CD14-positive monocyte (primary cell): Measurements from ENCODE around the gene F2R. TPM values are rescaled to one million over a fixed set of nuclear protein-coding genes. Genes with fewer than 3 reads are reported as not detected.

ENCODE experiments used
- DNase-seq, 3 donors: peaks; one replicate each; pipeline ENCODE4 v3.0.0-alpha.2; 2011 to 2022
- H2AFZ ChIP-seq: 2 replicates; pipeline ENCODE4 v1.6.0; 2012; ENCODE audit warnings: mild to moderate bottlenecking, low read depth, low read length, inconsistent platforms; ENCODE audit not compliant: insufficient read depth, poor library complexity, severe bottlenecking
- H3K27ac ChIP-seq, 2 donors: 1 replicate in 1 of 2; 2 replicates in 1 of 2; pipeline ENCODE4 v1.5.1; 2012 to 2013; ENCODE audit warnings: low read length in 2 of 2, control low read depth in 1 of 2, inconsistent platforms in 1 of 2, low read depth in 1 of 2, mild to moderate bottlenecking in 1 of 2
- H3K27me3 ChIP-seq, 2 donors: one replicate each; pipeline versions ENCODE4 v1.6.0 to v1.6.1; 2011 to 2013; ENCODE audit warnings: low read length in 2 of 2; ENCODE audit not compliant: control insufficient read depth in 2 of 2, insufficient read depth in 2 of 2
- H3K36me3 ChIP-seq, 2 donors: replicated peaks in 1 of 2; 1 replicate in 1 of 2; 2 replicates in 1 of 2; pipeline versions ENCODE4 v1.5.1 to v1.6.1; 2012 to 2013; ENCODE audit warnings: low read length in 2 of 2, control low read depth in 1 of 2, inconsistent platforms in 1 of 2, mild to moderate bottlenecking in 1 of 2; ENCODE audit not compliant: insufficient read depth in 2 of 2, control insufficient read depth in 1 of 2
- H3K4me1 ChIP-seq, 2 donors: 1 replicate in 1 of 2; 2 replicates in 1 of 2; pipeline versions ENCODE4 v1.5.1 to v1.6.1; 2012 to 2013; ENCODE audit warnings: low read length in 2 of 2, control low read depth in 1 of 2, inconsistent platforms in 1 of 2, mild to moderate bottlenecking in 1 of 2, moderate library complexity in 1 of 2; ENCODE audit not compliant: insufficient read depth in 2 of 2, control insufficient read depth in 1 of 2
- H3K4me2 ChIP-seq: replicated peaks from 2 replicates; pipeline ENCODE3; 2012; ENCODE audit warnings: low read length, moderate library complexity, mild to moderate bottlenecking; ENCODE audit not compliant: poor library complexity, severe bottlenecking; ENCODE audit errors: extremely low read depth
- H3K4me3 ChIP-seq, 3 experiments: fragments of 200-600 bp in 1 of 3; sonication (generic) in 1 of 3; replicated peaks in 1 of 3; 1 replicate in 2 of 3; 2 replicates in 1 of 3; pipeline ENCODE4 v1.5.1; 2011 to 2013; ENCODE audit warnings: low read length in 3 of 3, mild to moderate bottlenecking in 3 of 3, control low read depth in 2 of 3, low read depth in 2 of 3, inconsistent platforms in 1 of 3, moderate library complexity in 1 of 3
- H3K79me2 ChIP-seq: 2 replicates; pipeline ENCODE4 v1.6.0; 2012; ENCODE audit warnings: mild to moderate bottlenecking, control low read depth, inconsistent platforms, low read length, moderate library complexity; ENCODE audit not compliant: insufficient read depth
- H3K9ac ChIP-seq: 2 replicates; pipeline ENCODE4 v1.6.0; 2017; ENCODE audit warnings: low read length, mild to moderate bottlenecking; ENCODE audit not compliant: insufficient read depth, poor library complexity, severe bottlenecking
- H3K9me3 ChIP-seq, 2 donors: replicated peaks in 1 of 2; 1 replicate in 1 of 2; 2 replicates in 1 of 2; pipeline versions ENCODE4 v1.5.1 to v1.6.1; 2012 to 2013; ENCODE audit warnings: low read length in 2 of 2, control low read depth in 1 of 2; ENCODE audit not compliant: control insufficient read depth in 1 of 2, insufficient read depth in 1 of 2
- H4K20me1 ChIP-seq: 2 replicates; pipeline ENCODE4 v1.6.0; 2012; ENCODE audit warnings: mild to moderate bottlenecking, low read length, control low read depth, moderate library complexity; ENCODE audit not compliant: insufficient read depth
- H3K27ac Mint-ChIP-seq, 7 donors: one replicate each; pipeline ENCODE4 v1.8.0; 2020; ENCODE audit warnings: mild to moderate bottlenecking in 7 of 7, mixed read lengths in 7 of 7, moderate library complexity in 6 of 7, inconsistent platforms in 2 of 7
- H3K27me3 Mint-ChIP-seq, 3 donors: one replicate each; pipeline ENCODE4 v1.8.0; 2021 to 2022; ENCODE audit warnings: low read depth in 3 of 3, mild to moderate bottlenecking in 3 of 3, mixed read lengths in 3 of 3, moderate library complexity in 3 of 3, inconsistent platforms in 1 of 3
- H3K36me3 Mint-ChIP-seq, 2 donors: one replicate each; pipeline ENCODE4 v1.8.0; 2020; ENCODE audit warnings: mixed read lengths in 2 of 2, inconsistent platforms in 1 of 2, mild to moderate bottlenecking in 1 of 2
- H3K4me1 Mint-ChIP-seq: one replicate; pipeline ENCODE4 v1.8.0; 2020; ENCODE audit warnings: mild to moderate bottlenecking, mixed read lengths
- H3K4me3 Mint-ChIP-seq, 2 donors: one replicate each; pipeline ENCODE4 v1.8.0; 2020; ENCODE audit warnings: mild to moderate bottlenecking in 2 of 2, mixed read lengths in 2 of 2, moderate library complexity in 1 of 2
- H3K9me3 Mint-ChIP-seq, 7 donors: one replicate each; pipeline ENCODE4 v1.8.0; 2020 to 2022; ENCODE audit warnings: mixed read lengths in 7 of 7, mild to moderate bottlenecking in 6 of 7, moderate library complexity in 6 of 7, inconsistent platforms in 2 of 7
- CTCF ChIP-seq: fragments of 200-600 bp; IDR thresholded peaks from one replicate; pipeline ENCODE4 v1.8.0; 2022; ENCODE audit warnings: antibody characterized with exemption, mild to moderate bottlenecking
- WGBS: methylation state at CpG from one replicate; pipeline ENCODE4 v1.1.5; 2013; ENCODE audit warnings: missing lambda C conversion rate; ENCODE audit not compliant: insufficient coverage; 5-methylcytosine and 5-hydroxymethylcytosine counted together
- intact Hi-C, 2 donors: fragments of 100-400 bp; cut with micrococcal nuclease; formaldehyde crosslinking; loops; one replicate each; pipeline versions ENCODE4 v1.15.0 to v1.15.1; 2023
- polyA plus RNA-seq, 3 donors: library from polyadenylated mRNA; depleted of rRNA in 1 of 3; unstranded in 2 of 3; stranded (reverse) in 1 of 3; fragments of 300-500 nt in 2 of 3; fragments of >200 nt in 1 of 3; fragmentation: Illumina TruSeq in 2 of 3; gene quantifications; 1 replicate in 2 of 3; 2 replicates in 1 of 3; pipeline ENCODE4 v1.2.3, GENCODE V29; 2012 to 2021

The F2R gene
- polyA plus RNA-seq, 3 donors, result 0.09 to 0.33 (median 0.22) TPM

GRCh38 chr5:76696251-76696650 is 19.7 kb upstream of the F2R start:
- Histone ChIP-seq H3K4me3 (no peak overlapping the region), H3K4me1 (no peaks in the 10 kb centered on the region), H3K36me3 (peaks cover 90 to 96% of the 10 kb centered on the region in 2 donors), H3K27ac (peak overlapping the region in 1 of 2 donors; percentile 9), H3K79me2 (no peaks in the 10 kb centered on the region), H3K4me2 (no peak overlapping the region), H3K27me3 (no peaks in the 10 kb centered on the region), H3K9ac (no peak overlapping the region), H2AFZ (no peak overlapping the region), H3K9me3 (no peaks in the 10 kb centered on the region), H4K20me1 (no peaks in the 10 kb centered on the region)
- Mint-ChIP-seq H3K27me3 (no peaks in the 10 kb centered on the region), H3K4me3 (no peak overlapping the region), H3K36me3 (peaks cover 63 to 76% of the 10 kb centered on the region in 2 donors), H3K27ac (peak overlapping the region in 1 of 7 donors; percentile 2), H3K9me3 (no peaks in the 10 kb centered on the region), H3K4me1 (peaks cover 2% of the 10 kb centered on the region)
- intact Hi-C loops, result no loop called here
- no peak for DNase-seq
- WGBS, result no CpG with 5 or more reads among the region's 1 CpG
- no peak for TF ChIP-seq CTCF

- H2AFZ ChIP-seq, result no peak overlapping the region
- peaks cover 2% of the 10 kb centered on the region for H3K4me1 Mint-ChIP-seq
- no peak for TF ChIP-seq CTCF
- H3K4me1 ChIP-seq, result no peaks in the 10 kb centered on the region
- H3K27ac Mint-ChIP-seq, result no peak overlapping the region
- no peaks in the 10 kb centered on the region for H4K20me1 ChIP-seq
- H3K36me3 Mint-ChIP-seq, result peaks cover 70 to 77% of the 10 kb centered on the region in 2 donors
- no CpG with 5 or more reads among the region's 5 CpGs for WGBS
- intact Hi-C loops, result no loop called here
- no peak overlapping the region for H3K27ac ChIP-seq
- H3K27me3 Mint-ChIP-seq, result no peaks in the 10 kb centered on the region
- no peaks in the 10 kb centered on the region for H3K27me3 ChIP-seq
- peaks cover 90 to 96% of the 10 kb centered on the region in 2 donors for H3K36me3 ChIP-seq
- H3K9me3 ChIP-seq, result no peaks in the 10 kb centered on the region
- H3K79me2 ChIP-seq, result no peaks in the 10 kb centered on the region
- no peak overlapping the region for H3K9ac ChIP-seq
- no peak for DNase-seq
- no peak overlapping the region for H3K4me3 Mint-ChIP-seq
- no peaks in the 10 kb centered on the region for H3K9me3 Mint-ChIP-seq
- H3K4me3 ChIP-seq, result no peak overlapping the region
- no peak overlapping the region for H3K4me2 ChIP-seq
Measured at GRCh38 chr5:76697670-76698069, 18.3 kb upstream of the F2R start.
